Lung (tissue), 12 donors: ENCODE results near the gene KIF26A. TPM values are rescaled to one million over a fixed set of nuclear protein-coding genes. Genes with fewer than 3 reads are reported as not detected.

Experiments used
- ATAC-seq: fragments of 200-7000 bp; cut with Tn5 transposase; one replicate; pipeline ENCODE4 v1.9.1; 2020; ENCODE audit warnings: moderate number of reproducible peaks; ENCODE audit not compliant: insufficient read depth, low FRiP score
- DNase-seq, 3 donors: peaks; one replicate each; pipeline ENCODE4 v3.0.0-alpha.2; 2013 to 2017
- H3K27ac ChIP-seq, 2 donors: one replicate each; pipeline ENCODE4 v1.5.1; 2013; ENCODE audit warnings: mild to moderate bottlenecking in 2 of 2, moderate library complexity in 2 of 2, control low read depth in 1 of 2, inconsistent platforms in 1 of 2, low read depth in 1 of 2, low read length in 1 of 2
- H3K27me3 ChIP-seq, 3 donors: one replicate each; pipeline ENCODE4 v1.5.1; 2013; ENCODE audit warnings: low read length in 2 of 3; ENCODE audit not compliant: control insufficient read depth in 3 of 3, insufficient read depth in 3 of 3
- H3K36me3 ChIP-seq, 4 donors: one replicate each; pipeline ENCODE4 v1.5.1; 2013; ENCODE audit warnings: low read length in 4 of 4, mild to moderate bottlenecking in 1 of 4, moderate library complexity in 1 of 4; ENCODE audit not compliant: control insufficient read depth in 4 of 4, insufficient read depth in 4 of 4
- H3K4me1 ChIP-seq, 5 donors: one replicate each; pipeline ENCODE4 v1.5.1; 2013; ENCODE audit warnings: low read length in 5 of 5, mild to moderate bottlenecking in 2 of 5, moderate library complexity in 1 of 5; ENCODE audit not compliant: control insufficient read depth in 5 of 5, insufficient read depth in 5 of 5
- H3K4me3 ChIP-seq: one replicate; pipeline ENCODE4 v1.5.1; 2013; ENCODE audit warnings: mild to moderate bottlenecking, control low read depth, moderate library complexity
- H3K9ac ChIP-seq, 2 donors: one replicate each; pipeline ENCODE4 v1.5.1; 2013; ENCODE audit warnings: low read length in 2 of 2, control low read depth in 1 of 2; ENCODE audit not compliant: insufficient read depth in 1 of 2
- H3K9me3 ChIP-seq, 4 donors: one replicate each; pipeline ENCODE4 v1.5.1; 2013; ENCODE audit warnings: low read length in 3 of 4, mild to moderate bottlenecking in 1 of 4, moderate library complexity in 1 of 4; ENCODE audit not compliant: control insufficient read depth in 4 of 4, insufficient read depth in 3 of 4
- WGBS, 2 donors: extraction: QIAGEN DNeasy Blood & Tissue Kit; methylation state at CpG; one replicate each; pipeline ENCODE4 v1.1.7; 2013; 5-methylcytosine and 5-hydroxymethylcytosine counted together
- polyA plus RNA-seq, 2 donors: library from polyadenylated mRNA; stranded (reverse); fragments of 200-250 nt; gene quantifications; one replicate each; pipeline ENCODE4 v1.2.1, GENCODE V29; 2013
- total RNA-seq, 2 donors: library from RNA; depleted of rRNA in 1 of 2; stranded (reverse); fragments of >200 nt in 1 of 2; gene quantifications; one replicate each; pipeline ENCODE4 v1.2.1, GENCODE V29; 2014 to 2021
- TF ChIP-seq, protein P1 (sequence below): IDR thresholded peaks from 2 replicates; pipeline ENCODE4 v1.5.1; 2012; ENCODE audit warnings: mild to moderate bottlenecking; ENCODE audit errors: control extremely low read depth, extremely low read depth
- donor health status: control.
- donor health status: control.
- donor health status: Bipolar disorder and iron deficiency.
- donor health status: healthy.
- donor health status: DM: yes; HTN: yes; CAD: no.

KIF26A gene
- total and polyA plus RNA-seq, 4 donors, result 2.4 to 11.4 (median 4.5) TPM

DNA sequence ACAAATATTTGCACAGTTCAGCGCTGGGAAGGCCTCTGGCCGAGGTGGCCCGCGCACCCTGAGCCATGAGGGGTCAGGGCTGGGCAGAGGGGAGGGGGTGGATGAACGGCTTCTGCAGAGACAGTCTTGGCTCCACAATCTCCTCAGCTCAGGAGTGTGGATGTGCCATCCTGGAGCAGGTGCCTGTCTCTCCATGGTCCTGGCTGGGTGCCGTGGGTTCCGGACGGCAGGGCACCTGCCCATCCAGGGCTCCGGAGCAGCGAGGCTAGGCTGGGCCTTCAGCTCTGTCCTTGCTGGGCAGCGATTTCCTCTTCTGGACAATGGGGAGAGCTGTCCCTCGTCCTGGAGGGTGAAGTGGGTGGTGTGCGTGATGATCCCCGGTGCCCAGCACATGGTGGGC lies 55.6 kb downstream of the KIF26A start:
- no peaks in the 10 kb centered on the region for H3K27me3 ChIP-seq
- 86 to 89% methylated on average over 14 of the region's 14 CpGs for WGBS, 2 donors
- H3K36me3 ChIP-seq, result no peaks in the 10 kb centered on the region
- DNase-seq, result no peak
- TF ChIP-seq, protein P1, sequence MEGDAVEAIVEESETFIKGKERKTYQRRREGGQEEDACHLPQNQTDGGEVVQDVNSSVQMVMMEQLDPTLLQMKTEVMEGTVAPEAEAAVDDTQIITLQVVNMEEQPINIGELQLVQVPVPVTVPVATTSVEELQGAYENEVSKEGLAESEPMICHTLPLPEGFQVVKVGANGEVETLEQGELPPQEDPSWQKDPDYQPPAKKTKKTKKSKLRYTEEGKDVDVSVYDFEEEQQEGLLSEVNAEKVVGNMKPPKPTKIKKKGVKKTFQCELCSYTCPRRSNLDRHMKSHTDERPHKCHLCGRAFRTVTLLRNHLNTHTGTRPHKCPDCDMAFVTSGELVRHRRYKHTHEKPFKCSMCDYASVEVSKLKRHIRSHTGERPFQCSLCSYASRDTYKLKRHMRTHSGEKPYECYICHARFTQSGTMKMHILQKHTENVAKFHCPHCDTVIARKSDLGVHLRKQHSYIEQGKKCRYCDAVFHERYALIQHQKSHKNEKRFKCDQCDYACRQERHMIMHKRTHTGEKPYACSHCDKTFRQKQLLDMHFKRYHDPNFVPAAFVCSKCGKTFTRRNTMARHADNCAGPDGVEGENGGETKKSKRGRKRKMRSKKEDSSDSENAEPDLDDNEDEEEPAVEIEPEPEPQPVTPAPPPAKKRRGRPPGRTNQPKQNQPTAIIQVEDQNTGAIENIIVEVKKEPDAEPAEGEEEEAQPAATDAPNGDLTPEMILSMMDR, result no peak
- H3K4me3 ChIP-seq, result no peak overlapping the region
- H3K9ac ChIP-seq, result no peak overlapping the region
- peaks cover 0 to 16% (median 0%) of the 10 kb centered on the region in 5 donors for H3K4me1 ChIP-seq
- no peak overlapping the region for H3K27ac ChIP-seq
- no peak for ATAC-seq
- H3K9me3 ChIP-seq, result peaks cover 0 to 2% (median 0%) of the 10 kb centered on the region in 4 donors

DNA sequence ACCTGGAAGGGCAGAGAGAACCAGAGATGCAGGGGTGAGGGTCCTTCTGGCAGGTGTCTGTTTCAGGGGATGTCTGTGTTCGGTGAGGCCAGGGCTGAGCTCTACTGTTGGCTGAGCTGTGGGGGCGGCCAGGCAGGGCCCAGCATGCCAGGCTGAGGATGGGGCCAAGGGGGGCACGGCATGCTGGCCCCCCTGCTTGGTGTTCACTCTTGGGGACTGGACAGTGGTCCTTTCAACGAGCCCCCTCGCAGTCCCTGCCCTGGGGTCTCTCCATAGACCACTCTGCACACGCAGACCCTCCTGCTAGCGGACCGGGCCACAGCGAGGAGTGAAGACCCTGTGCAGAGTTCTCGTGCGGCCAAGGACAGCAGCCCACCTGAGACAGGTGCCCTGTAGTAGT lies 56.3 kb downstream of the KIF26A start:
- no peaks in the 10 kb centered on the region for H3K9me3 ChIP-seq
- H3K27ac ChIP-seq, result no peak overlapping the region
- TF ChIP-seq, protein P1, result no peak
- no peak overlapping the region for H3K4me3 ChIP-seq
- peaks cover 0 to 16% (median 0%) of the 10 kb centered on the region in 5 donors for H3K4me1 ChIP-seq
- no peak for ATAC-seq
- 95 to 97% methylated on average over 10 to 11 of the region's 11 CpGs for WGBS, 2 donors
- H3K27me3 ChIP-seq, result no peaks in the 10 kb centered on the region
- H3K36me3 ChIP-seq, result no peaks in the 10 kb centered on the region
- H3K9ac ChIP-seq, result no peak overlapping the region
- DNase-seq, result no peak

DNA sequence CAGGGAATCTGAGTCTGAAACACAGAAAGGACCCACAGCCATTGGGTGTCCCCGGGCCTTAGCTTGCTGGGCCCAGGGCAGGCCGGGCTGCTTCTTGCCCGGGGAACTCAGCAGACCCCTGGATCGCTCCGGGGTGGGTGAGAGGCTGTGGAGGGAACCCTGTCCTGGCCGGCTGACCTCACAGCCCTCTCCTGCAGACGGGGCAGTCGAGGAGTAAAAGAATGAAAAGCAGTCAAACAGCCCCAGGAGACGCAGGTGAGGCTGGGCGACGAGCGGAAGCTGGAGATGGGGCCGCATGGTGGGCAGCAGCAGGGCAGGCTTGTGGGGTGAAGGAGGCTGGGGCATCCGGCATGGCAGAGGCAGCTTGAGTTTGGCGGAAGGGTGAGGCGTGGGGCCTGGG lies 57.0 kb downstream of the KIF26A start:
- Histone ChIP-seq H3K4me1 (peaks cover 0 to 16% (median 0%) of the 10 kb centered on the region in 5 donors), H3K36me3 (no peaks in the 10 kb centered on the region), H3K9ac (no peak overlapping the region), H3K4me3 (no peak overlapping the region), H3K27me3 (no peaks in the 10 kb centered on the region), H3K27ac (no peak overlapping the region), H3K9me3 (no peaks in the 10 kb centered on the region)
- 90 to 94% methylated on average over 16 of the region's 16 CpGs for WGBS, 2 donors
- TF ChIP-seq, protein P1, result no peak
- no peak for ATAC-seq
- no peak for DNase-seq

DNA sequence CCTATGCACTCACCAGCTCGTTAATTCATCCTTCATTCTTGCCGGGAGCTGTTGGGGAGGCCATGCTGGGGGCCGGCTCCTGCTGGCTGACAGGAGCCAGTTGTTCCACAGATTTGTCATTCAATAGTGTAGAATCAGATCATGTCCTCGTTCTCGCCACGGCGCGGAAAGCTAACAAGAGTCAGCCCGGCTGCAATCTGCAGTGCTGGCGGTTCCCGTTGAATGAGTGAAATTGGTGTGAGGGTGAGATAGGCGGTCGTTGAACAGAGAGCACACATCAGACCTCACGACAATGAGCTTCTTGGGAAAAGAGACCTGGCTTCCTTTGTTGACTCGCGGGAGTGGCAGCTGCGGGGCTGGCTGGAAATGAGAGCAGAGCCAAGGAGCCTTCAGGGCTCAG lies 57.5 kb downstream of the KIF26A start:
- Histone ChIP-seq H3K4me3 (no peak overlapping the region), H3K27ac (no peak overlapping the region), H3K4me1 (peaks cover 0 to 16% (median 0%) of the 10 kb centered on the region in 5 donors), H3K9ac (no peak overlapping the region), H3K36me3 (no peaks in the 10 kb centered on the region), H3K27me3 (no peaks in the 10 kb centered on the region), H3K9me3 (no peaks in the 10 kb centered on the region)
- DNase-seq, result peak; percentile 45 to 47 (median 47)
- TF ChIP-seq, protein P1, result no peak
- 47 to 57% methylated on average over 17 of the region's 17 CpGs for WGBS, 2 donors
- no peak for ATAC-seq
